ENCODE results near the gene UNC13D. TPM values are rescaled to one million over a fixed set of nuclear protein-coding genes. Genes with fewer than 3 reads are reported as not detected.

UNC13D gene
- total and polyA plus RNA-seq, 9 of the 15 experiments (the other 6 are each of a cell fraction or from before 2014, with no cell fraction given) = 0.86 to 244 (median 69.2) TPM

- TF ChIP-seq ETV5 (CRISPR knock-in tag; IDR thresholded peaks at IDR 0.05; ENCODE audit: low read depth) = no peak
- TF ChIP-seq ZNF518B (CRISPR knock-in tag; IDR thresholded peaks at IDR 0.05) = no peak
- no peak for TF ChIP-seq CBX1 (IDR thresholded peaks at IDR 0.05; ENCODE audit: low read depth)
- TF ChIP-seq, protein P1, sequence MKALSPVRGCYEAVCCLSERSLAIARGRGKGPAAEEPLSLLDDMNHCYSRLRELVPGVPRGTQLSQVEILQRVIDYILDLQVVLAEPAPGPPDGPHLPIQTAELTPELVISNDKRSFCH (CRISPR knock-in tag; IDR thresholded peaks at IDR 0.05) = no peak
- TF ChIP-seq, protein P1 (tag; IDR thresholded peaks at IDR 0.05) = 0 out of 2 replicates have a peak, but pooled peaks have one; percentile 24
- TF ChIP-seq POLR2B (IDR thresholded peaks at IDR 0.05; ENCODE audit: low read depth, partially characterized antibody) = no peak
- no peak for TF ChIP-seq BRD4 (IDR thresholded peaks at IDR 0.05)
- TF ChIP-seq SRSF1 (IDR thresholded peaks at IDR 0.05; ENCODE audit: low read depth, low read length) = 0 out of 2 replicates have a peak, but pooled peaks have one; percentile 25
- TF ChIP-seq OTX1 (CRISPR knock-in tag; IDR thresholded peaks at IDR 0.05) = no peak
- TF ChIP-seq SMC3 (conservative IDR thresholded peaks at IDR 0.05; ENCODE audit: insufficient read depth, low read depth, low read length) = 0 out of 2 replicates have a peak, but pooled peaks have one; percentile 33
- TF ChIP-seq ZC3H4 (CRISPR knock-in tag; IDR thresholded peaks at IDR 0.05; ENCODE audit: borderline replicate concordance) = no peak
- TF ChIP-seq CBX8 (IDR thresholded peaks at IDR 0.05; ENCODE audit: borderline replicate concordance, extremely low read depth, low read depth, low read length, poor library complexity, severe bottlenecking) = no peak
- TF ChIP-seq RBM22 (IDR thresholded peaks at IDR 0.05; ENCODE audit: low read depth, low read length, poor library complexity, severe bottlenecking) = peak; percentile 29
- TF ChIP-seq, protein P2, sequence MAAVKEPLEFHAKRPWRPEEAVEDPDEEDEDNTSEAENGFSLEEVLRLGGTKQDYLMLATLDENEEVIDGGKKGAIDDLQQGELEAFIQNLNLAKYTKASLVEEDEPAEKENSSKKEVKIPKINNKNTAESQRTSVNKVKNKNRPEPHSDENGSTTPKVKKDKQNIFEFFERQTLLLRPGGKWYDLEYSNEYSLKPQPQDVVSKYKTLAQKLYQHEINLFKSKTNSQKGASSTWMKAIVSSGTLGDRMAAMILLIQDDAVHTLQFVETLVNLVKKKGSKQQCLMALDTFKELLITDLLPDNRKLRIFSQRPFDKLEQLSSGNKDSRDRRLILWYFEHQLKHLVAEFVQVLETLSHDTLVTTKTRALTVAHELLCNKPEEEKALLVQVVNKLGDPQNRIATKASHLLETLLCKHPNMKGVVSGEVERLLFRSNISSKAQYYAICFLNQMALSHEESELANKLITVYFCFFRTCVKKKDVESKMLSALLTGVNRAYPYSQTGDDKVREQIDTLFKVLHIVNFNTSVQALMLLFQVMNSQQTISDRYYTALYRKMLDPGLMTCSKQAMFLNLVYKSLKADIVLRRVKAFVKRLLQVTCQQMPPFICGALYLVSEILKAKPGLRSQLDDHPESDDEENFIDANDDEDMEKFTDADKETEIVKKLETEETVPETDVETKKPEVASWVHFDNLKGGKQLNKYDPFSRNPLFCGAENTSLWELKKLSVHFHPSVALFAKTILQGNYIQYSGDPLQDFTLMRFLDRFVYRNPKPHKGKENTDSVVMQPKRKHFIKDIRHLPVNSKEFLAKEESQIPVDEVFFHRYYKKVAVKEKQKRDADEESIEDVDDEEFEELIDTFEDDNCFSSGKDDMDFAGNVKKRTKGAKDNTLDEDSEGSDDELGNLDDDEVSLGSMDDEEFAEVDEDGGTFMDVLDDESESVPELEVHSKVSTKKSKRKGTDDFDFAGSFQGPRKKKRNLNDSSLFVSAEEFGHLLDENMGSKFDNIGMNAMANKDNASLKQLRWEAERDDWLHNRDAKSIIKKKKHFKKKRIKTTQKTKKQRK (IDR thresholded peaks at IDR 0.05; ENCODE audit: borderline replicate concordance, low read depth, low read length) = no peak
- TF ChIP-seq ZNF57 (CRISPR knock-in tag; IDR thresholded peaks at IDR 0.05) = no peak
- TF ChIP-seq ZNF140 (CRISPR knock-in tag; IDR thresholded peaks at IDR 0.05) = no peak
Observed at GRCh38 chr17:75827308-75828075, 16.7 kb downstream of the UNC13D start (continued).
